ENCODE results near the gene KLHL26.
A peak's percentile ranks its signal among the peaks of the same experiment; 100 is the strongest.

The KLHL26 gene

GRCh38 chr19:18637673-18638630 is 1.1 kb downstream of the KLHL26 start:
- H3K4me3 ChIP-seq = peak overlapping the region in 6 of 7 experiments; percentile 43 to 82 (median 73)
- peak overlapping the region in 13 of 21 experiments; percentile 56 to 91 (median 85) for H3K27ac ChIP-seq

- Histone ChIP-seq H3K4me3 (no peak overlapping the region), H3K27ac (no peak overlapping the region)
Measured at GRCh38 chr19:18639706-18640243, 2.9 kb downstream of the KLHL26 start.

- H3K27ac ChIP-seq = peak overlapping the region in 12 of 21 experiments; percentile 11 to 80 (median 62)
Measured at GRCh38 chr19:18644196-18645034, 7.6 kb downstream of the KLHL26 start.

DNA sequence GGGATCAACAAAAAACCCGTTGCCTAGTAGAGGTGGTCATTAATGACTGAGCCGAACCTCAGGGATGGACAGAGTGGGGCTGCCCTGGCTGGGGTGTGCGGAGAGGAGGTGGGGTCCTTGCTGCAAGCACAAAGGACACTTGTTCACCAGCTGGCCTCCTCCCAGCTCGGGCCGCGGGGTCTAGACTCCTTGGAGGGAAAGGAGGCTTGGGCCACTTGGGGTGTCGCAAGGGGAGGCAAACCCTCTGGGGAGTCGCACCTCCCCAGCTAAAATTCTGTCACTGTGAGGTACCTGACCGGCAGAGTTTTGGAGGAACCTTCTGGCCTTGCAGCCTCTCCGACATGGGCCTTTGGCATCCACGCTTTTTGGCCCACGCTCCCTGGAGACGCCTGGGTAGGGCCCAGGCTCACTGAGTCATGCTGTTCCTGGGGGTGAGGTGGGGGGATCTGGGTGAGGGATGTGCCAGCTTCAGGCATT is 8.2 kb downstream of the KLHL26 start:
- H3K4me3 ChIP-seq = peak overlapping the region in 1 of 7 experiments; percentile 4
- peak overlapping the region in 11 of 21 experiments; percentile 11 to 80 (median 63) for H3K27ac ChIP-seq

More at GRCh38 chr19:18644196-18645034, 7.6 kb downstream of the KLHL26 start:
- peak overlapping the region in 1 of 7 experiments; percentile 4 for H3K4me3 ChIP-seq

GRCh38 chr19:18646535-18647370 is 9.9 kb downstream of the KLHL26 start:
- Histone ChIP-seq H3K4me3 (no peak overlapping the region), H3K27ac (no peak overlapping the region)

GRCh38 chr19:18647371-18647767 is 10.5 kb downstream of the KLHL26 start:
- H3K4me3 ChIP-seq = no peak overlapping the region
- no peak overlapping the region for H3K27ac ChIP-seq

DNA sequence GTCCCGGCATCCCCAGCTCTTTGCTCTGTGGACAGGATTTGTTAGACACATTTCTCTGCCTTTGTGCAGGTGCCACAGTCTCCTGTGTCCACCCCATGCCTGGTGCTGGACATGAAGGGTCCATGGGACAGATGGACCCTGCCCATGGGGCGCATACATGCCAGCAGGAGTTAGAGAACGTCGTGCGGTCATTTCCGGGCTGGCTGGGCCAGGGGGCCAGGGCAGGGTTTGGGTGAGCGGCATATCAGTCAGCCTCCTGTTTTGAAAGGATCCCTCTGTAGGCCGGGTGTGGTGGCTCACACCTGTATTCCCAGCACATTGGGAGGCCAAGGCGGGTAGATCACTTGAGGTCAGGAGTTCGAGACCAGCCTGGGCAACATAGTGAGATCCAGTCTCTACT is 11.0 kb downstream of the KLHL26 start:
- Histone ChIP-seq H3K27ac (peak overlapping the region in 2 of 21 experiments; percentile 32 to 83), H3K4me3 (no peak overlapping the region)

GRCh38 chr19:18648973-18649315 is 12.1 kb downstream of the KLHL26 start:
- Histone ChIP-seq H3K27ac (peak overlapping the region in 8 of 21 experiments; percentile 3 to 83 (median 74)), H3K4me3 (no peak overlapping the region)

- H3K4me3 ChIP-seq = peak overlapping the region in 1 of 7 experiments; percentile 8
- peak overlapping the region in 15 of 21 experiments; percentile 18 to 83 (median 57) for H3K27ac ChIP-seq
Measured at GRCh38 chr19:18649371-18650020, 12.7 kb downstream of the KLHL26 start.

- Histone ChIP-seq H3K27ac (peak overlapping the region in 16 of 21 experiments; percentile 18 to 83 (median 56)), H3K4me3 (peak overlapping the region in 1 of 7 experiments; percentile 8)
Measured at GRCh38 chr19:18650021-18650390, 13.2 kb downstream of the KLHL26 start.

GRCh38 chr19:18650468-18651041 is 13.7 kb downstream of the KLHL26 start:
- no peak overlapping the region for H3K4me3 ChIP-seq
- peak overlapping the region in 15 of 21 experiments; percentile 18 to 83 (median 62) for H3K27ac ChIP-seq

DNA sequence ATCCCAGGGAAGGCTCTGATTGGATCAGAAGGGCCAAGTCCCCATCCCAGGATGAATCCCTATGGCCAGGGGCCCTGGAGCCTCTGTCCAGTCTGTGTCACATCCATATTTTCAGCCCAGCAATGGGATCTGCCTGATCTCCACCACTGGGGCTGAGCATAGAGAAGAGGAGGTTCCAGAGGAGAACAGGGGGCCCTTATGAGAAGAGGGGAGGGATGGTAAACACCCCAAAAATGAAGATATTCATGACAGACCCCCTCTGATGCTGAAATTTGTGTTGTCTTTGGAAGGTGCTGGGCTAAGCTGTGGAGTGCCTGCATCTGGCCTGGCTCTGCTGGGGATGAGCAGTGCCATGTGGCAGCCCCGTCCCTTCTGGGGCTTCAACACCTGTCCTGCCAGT is 14.5 kb downstream of the KLHL26 start:
- peak overlapping the region in 10 of 21 experiments; percentile 31 to 83 (median 66) for H3K27ac ChIP-seq
- H3K4me3 ChIP-seq = no peak overlapping the region

GRCh38 chr19:18651733-18652132 is 14.9 kb downstream of the KLHL26 start:
- Histone ChIP-seq H3K27ac (peak overlapping the region in 4 of 21 experiments; percentile 6 to 83 (median 72)), H3K4me3 (no peak overlapping the region)

- Histone ChIP-seq H3K4me3 (no peak overlapping the region), H3K27ac (no peak overlapping the region)
Measured at GRCh38 chr19:18653853-18654252, 17.0 kb downstream of the KLHL26 start.

- Histone ChIP-seq H3K27ac (no peak overlapping the region), H3K4me3 (no peak overlapping the region)
Measured at GRCh38 chr19:18654469-18654868, 17.6 kb downstream of the KLHL26 start.

- Histone ChIP-seq H3K27ac (no peak overlapping the region), H3K4me3 (no peak overlapping the region)
Measured at GRCh38 chr19:18655173-18655844, 18.5 kb downstream of the KLHL26 start.

DNA sequence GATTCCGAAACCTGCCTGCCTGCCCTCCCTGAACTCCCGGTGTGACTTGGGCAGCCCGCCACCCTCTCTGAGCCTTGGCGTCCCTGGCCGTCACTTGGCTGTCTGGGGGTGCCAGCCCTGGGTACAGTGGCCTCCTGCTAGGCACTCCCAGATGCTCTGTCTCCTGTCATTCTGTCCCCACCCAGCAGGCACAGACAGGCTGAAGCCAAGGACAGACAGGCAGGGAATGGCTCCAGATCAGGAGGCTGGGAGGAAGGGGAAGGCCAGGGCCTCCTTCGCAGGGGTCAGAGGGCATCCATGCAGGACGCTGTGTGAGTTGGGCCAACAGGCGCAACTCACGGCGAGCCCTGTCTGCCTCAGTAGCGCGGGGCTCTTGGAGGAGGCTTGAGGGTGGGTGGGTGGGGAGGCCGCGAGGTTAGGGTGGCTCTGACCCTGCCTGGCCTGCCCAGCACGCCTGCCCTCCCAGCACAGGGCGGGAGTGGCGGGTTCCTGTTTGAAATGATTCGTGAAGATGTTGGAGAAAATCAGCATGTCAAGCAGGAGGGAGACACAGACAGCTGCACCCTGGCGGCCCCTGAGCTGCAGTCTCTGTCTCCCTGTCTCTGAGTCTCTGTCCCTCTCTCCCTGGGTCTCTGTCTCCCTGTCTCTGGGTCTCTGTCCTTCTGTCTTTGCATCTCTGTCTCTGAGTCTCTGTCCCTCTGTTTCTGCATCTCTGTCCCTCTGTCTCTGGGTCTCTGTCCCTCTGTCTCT is 19.7 kb downstream of the KLHL26 start:
- H3K4me3 ChIP-seq = no peak overlapping the region
- peak overlapping the region in 1 of 21 experiments; percentile 44 for H3K27ac ChIP-seq
